Cardiac septum (tissue), 1 donor: ENCODE results near the gene MRFAP1L1. TPM values are rescaled to one million over a fixed set of nuclear protein-coding genes. Genes with fewer than 3 reads are reported as not detected.
A peak's percentile ranks its signal among the peaks of the same experiment; 100 is the strongest.

Experiments used
- DNase-seq: peaks from one replicate; pipeline ENCODE4 v3.0.0-alpha.2; 2020; ENCODE audit warnings: low spot score
- intact Hi-C: fragments of 100-400 bp; cut with DNase I; formaldehyde crosslinking; loops from one replicate; pipeline ENCODE4 v1.14.0; 2022
- total RNA-seq: library from RNA; stranded (reverse); fragmentation: NEBNext Ultra II Directional; extraction: Animal tissue kit (Norgen Biotek cat#: 25700); gene quantifications from one replicate; pipeline ENCODE4 v1.2.1, GENCODE V29; 2021
- donor health status: DM: no; HTN: no; CAD: no.

Gene MRFAP1L1
- total RNA-seq, 1 donor from 2014 or later: 48.6 TPM

DNA sequence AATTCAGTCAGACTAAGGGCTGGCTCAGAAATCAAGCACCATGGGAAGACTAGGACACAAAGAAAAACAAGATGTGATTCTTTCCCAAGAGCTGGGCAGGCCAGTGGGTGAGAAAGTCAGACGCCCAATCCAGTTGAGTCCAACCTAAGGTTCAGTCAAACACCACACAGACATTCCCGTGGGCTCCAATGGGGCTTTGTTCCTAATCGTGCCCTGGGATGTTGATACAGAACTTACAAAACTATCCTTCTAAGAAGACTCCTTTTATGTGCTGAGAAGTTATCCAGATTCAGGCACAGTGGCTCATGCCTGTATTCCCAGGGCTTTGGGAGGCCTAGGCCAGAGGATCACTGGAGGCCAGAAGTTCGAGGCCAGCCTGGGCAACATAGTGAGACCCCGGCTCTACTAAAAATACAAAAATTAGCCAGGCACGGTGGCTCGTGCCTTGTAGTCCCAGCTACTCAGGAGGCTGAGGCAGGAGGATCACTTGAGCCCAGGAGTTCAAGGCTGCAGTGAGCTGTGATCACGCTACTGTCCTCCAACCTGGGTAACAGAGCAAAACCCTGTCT is 10.0 kb upstream of the MRFAP1L1 start:
- intact Hi-C loops: loop anchor here (1.0 to 10.0 kb wide), 5 partner anchors 155 to 351 kb away; partner anchors contain the start of gene TADA2B
- no peak for DNase-seq

DNA sequence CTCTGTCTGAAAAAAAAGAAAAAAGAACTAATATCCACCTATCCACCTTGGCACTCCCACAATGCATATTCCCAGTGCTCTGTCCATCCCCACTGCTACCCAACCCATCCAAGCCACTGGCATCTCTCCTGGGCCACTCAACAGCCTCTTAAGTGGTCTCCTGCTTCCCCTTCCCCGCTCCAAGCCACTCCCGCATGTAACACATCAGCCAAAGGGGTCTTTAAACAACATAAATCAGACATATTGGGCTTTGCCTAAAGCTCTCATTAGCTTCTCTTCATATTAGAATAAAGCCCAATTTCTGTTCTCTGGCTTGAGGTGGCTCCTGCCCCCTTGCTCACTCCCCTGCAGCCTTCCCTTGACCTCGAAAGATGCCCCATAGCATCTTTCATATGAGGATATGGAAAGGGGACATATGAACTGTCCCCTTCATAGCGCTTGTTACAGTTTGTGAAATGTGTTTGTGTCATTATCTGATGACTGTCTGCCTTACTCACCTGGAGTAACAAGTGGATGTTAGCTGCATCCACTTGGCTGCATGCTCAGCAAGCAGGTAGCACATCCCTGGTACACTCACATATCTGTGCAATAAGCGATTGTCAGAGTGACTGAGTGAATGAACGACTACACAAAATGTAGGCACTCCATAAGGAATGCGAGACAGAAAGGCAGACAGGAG is 9.4 kb upstream of the MRFAP1L1 start:
- intact Hi-C loops: loop anchor here (5.0 to 10.0 kb wide), 2 partner anchors 268 to 326 kb away; partner anchors contain the start of gene TADA2B
- DNase-seq: no peak

DNA sequence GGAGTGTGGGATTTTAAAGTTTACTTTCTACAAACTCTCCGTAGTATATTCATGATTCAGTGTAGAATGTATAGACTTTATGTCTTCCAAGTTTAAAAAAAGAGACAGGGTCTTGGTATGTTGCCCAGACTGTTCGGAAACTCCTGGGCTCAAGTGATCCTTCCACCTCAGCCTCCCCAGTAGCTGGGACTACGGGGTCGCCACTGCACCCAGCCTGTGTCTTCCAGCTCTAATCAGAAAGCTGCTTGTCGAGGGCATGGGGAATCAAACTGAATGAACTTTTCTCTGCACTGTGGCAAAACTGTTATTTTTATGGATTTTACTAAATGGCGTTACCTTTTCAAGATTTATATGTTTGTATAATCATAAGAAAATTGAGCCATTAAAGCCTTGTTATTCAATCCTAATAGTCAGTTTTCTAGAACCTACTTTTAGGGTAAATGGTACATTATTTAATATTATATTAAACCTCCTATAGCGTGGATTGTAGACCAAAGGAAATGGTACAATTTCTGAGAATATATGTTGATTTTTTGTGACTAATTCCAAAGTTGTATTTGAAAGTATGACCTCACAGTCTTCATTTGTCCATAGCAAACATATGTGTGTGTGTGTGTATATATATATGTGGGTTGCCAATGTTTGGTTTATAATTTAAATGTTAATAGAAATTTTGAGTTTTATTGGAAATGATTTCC is 7.4 kb upstream of the MRFAP1L1 start:
- no peak for DNase-seq
- intact Hi-C loops: loop anchor here (1.0 to 10.0 kb wide), 4 partner anchors 65 to 328 kb away; partner anchors contain the start of genes KIAA0232, MRFAP1 and TADA2B

DNA sequence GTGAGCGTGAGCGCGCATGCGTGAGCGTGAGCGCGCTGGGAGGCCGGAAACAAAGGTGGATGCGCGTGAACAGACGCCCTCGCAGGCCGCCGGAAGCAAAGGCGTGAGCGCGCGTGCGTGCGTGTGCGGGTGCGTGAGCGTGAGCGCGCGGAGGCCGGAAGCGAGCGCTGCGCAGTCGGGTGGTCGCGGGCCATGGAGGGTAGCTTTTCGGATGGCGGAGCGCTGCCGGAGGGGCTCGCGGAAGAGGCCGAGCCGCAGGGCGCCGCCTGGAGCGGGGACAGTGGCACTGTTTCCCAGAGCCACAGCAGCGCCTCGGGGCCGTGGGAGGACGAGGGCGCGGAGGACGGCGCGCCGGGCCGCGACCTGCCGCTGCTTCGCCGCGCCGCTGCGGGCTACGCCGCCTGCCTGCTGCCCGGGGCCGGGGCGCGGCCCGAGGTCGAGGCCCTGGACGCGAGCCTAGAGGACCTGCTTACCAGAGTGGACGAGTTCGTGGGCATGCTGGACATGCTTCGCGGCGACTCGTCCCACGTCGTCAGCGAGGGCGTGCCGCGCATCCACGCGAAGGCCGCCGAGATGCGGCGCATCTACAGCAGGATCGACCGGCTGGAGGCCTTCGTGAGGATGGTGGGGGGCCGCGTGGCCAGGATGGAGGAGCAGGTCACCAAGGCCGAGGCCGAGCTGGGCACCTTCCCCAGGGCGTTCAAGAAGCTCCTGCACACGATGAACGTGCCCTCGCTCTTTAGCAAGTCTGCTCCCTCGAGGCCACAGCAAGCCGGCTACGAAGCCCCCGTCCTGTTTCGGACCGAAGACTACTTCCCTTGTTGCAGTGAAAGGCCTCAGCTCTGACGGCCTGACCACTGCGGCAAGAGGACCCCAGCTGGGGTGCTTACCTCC is 6.6 kb upstream of the MRFAP1L1 start, which contains the start of gene BLOC1S4:
Gene BLOC1S4 (plus strand): TSS at position 157 of the 894 bp plus-strand sequence. CDS start 36 bp downstream, at position 193.
- intact Hi-C loops: loop anchor here (1.0 to 10.0 kb wide), 4 partner anchors 66 to 329 kb away; partner anchors contain the start of genes KIAA0232, MRFAP1 and TADA2B
- peak; percentile 92 for DNase-seq

DNA sequence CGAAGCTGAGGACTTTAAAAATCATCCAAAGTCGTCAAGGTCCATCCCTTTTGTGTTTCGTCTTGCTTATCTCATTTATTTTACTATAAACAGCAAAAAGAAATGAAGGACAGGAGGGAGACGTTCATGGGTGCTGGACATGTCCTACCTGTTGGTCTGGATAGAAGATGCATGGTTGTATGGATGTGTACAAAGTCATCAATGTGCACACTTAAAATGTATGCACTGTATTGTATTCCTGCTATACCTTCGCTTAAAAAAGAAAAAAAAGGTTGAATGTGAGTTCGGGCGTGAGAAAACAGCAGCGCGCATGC is 6.0 kb upstream of the MRFAP1L1 start:
- no peak for DNase-seq
- intact Hi-C loops: loop anchor here (1.0 to 10.0 kb wide), 4 partner anchors 67 to 329 kb away; partner anchors contain the start of genes KIAA0232, MRFAP1 and TADA2B

DNA sequence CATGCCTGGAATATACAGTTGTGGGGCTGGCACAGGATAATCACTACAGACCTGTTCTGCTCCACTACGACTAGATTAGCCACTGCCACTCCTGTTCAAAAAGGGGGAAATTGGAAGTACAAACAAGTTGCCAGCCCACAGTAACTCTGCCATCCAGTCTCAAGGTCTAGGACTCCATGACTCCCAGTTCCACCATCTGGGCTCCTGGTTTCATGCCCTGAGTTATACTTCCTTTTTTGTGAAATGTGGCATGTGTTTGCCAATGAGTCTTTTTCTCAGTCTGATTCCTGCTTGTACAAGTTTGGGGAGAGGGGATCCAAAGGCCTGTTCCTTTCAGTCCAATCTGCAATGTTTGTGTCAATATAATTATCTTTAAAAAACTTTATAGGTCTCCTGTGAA is 5.3 kb upstream of the MRFAP1L1 start:
- intact Hi-C loops: loop anchor here (5.0 to 10.0 kb wide), 2 partner anchors 272 to 330 kb away; partner anchors contain the start of gene TADA2B
- no peak for DNase-seq

DNA sequence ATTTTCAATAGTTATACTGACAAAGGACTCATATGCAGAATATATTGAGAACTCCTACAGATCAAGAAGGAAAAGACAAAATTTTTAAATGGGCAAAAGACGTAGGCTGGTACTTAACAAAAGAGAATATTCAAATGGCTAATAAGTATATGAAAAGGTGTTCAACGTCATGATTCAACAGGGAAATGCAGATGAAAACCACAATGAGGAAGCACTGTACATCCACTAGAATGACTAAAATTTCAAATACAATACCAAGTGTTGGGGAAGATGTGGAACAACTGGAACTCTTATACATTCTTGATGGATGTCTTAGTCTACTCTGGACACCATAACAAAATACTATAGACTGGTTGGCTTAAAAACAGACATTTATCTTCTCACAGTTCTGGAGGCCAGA is 1.3 kb upstream of the MRFAP1L1 start:
- intact Hi-C loops: loop anchor here (10.0 kb wide), 1 partner anchor 334 kb away; the partner anchor contains the start of gene TADA2B
- no peak for DNase-seq

DNA sequence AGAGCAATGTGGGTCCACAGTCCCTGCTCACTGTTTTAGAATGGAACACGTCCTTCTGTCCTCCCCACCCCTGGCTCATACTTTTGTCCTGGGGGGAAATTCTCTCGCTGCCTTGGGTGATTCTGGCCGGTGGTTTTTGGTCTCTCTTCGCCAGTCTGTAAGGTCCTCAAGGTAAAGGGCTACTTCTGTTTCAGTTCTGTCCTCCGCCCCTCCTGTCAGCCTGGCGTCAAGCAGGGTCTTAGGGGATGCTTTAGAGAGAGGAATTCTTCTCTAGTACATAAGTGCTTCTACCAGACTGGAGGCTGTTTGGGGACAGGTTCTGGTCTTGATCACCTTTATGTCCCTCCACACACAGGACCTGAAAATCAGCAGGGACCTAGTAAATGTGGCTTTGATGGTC is 617 bp upstream of the MRFAP1L1 start:
- DNase-seq: no peak
- intact Hi-C loops: loop anchor here (10.0 kb wide), 1 partner anchor 335 kb away; the partner anchor contains the start of gene TADA2B

DNA sequence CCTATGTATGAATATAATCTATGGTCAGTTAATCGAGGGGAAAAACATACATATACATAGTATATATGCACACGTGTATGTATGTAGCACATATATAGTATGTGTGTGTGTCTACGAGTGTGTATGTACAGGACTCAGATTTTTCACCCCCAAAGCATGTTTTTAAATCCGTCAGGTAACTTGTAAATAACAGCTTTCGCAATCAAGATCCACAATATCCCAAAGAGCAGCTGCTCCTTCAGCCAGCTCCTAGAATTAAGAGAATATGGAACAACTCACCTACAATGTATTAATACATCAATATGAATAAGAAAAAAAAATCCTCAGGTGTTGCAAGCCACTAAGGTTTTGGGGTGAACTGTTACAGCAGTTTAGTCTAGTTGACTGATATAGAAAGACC is 3.5 kb downstream of the MRFAP1L1 start:
- intact Hi-C loops: no loop called here

DNA sequence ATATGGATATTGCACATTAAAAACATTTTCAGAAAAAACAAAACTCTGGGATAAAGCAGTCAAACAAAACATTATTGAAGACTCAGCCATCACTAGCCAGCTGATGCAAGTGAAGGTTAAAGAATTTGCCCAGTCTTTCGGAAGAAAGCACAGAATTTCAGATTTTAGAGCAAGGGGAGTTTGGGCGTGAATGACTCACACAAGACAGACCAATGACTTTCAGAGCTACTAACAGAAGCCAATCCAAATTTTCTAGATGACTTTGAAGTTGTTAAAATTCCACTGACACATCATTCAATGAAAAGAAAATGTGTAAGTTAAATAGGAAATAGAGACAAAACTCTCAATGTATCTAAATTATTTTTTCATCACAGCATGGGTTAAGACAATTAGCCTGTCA is 4.0 kb downstream of the MRFAP1L1 start:
- DNase-seq: no peak
- intact Hi-C loops: no loop called here

More for the DNA sequence above, 3.5 kb downstream of the MRFAP1L1 start:
- DNase-seq: no peak

DNA sequence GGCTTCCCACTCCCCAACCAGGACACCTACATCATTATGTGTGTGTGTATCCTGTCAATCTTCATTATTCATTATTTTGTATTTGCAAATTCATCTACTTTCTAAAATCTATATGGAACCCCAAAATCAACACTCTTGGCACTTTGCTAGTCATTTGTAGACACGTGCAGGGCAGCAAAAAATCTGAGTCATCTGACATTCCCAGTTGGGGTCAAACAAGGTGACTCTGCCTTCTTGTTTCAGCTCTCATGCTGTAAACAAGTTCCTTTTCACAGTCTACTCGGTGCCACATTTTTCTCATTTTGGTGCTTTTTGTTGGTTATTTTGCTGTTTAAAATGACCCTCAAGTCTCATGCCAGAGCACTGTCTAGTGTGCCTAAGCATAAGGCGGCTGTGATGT is 5.9 kb downstream of the MRFAP1L1 start:
- intact Hi-C loops: no loop called here
- DNase-seq: no peak

DNA sequence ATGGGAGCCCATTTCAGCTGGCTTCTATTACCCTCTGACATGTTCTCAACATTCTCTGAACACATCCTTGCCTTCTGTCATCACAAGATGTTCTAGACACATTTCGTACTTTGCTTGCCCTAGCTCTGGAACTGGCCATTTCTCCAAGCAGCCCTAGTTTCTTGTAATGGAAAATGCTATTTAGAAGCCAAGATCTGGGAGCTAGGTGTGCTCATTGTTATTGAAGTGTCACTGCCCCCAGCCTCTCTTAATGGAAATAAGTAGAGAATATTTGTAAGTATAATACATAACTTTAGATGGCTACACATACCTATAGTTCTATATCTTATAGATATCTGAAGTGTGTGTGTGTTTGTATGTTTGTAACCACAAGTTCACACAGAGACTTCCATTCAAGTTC is 6.9 kb downstream of the MRFAP1L1 start:
- intact Hi-C loops: no loop called here
- no peak for DNase-seq

DNA sequence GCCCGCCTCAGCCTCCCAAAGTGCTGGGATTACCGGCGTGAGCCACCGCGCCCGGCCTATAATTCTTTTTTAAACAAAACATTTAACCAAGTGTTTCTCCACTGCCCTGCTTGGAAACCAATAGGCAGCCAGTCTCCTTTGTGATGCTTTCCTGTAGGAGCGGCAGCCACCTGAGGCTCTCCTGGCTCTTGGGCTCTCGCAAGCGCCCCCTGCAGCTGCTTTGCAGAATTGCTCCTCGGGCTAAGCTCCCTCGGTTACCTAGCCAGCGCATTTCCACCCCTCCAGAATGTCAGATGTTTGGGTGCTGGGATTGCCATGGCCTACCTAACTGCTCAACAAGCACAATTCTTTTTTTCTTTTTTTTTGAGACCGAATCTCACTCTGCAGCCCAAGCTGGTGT is 8.3 kb downstream of the MRFAP1L1 start:
- intact Hi-C loops: no loop called here
- no peak for DNase-seq

DNA sequence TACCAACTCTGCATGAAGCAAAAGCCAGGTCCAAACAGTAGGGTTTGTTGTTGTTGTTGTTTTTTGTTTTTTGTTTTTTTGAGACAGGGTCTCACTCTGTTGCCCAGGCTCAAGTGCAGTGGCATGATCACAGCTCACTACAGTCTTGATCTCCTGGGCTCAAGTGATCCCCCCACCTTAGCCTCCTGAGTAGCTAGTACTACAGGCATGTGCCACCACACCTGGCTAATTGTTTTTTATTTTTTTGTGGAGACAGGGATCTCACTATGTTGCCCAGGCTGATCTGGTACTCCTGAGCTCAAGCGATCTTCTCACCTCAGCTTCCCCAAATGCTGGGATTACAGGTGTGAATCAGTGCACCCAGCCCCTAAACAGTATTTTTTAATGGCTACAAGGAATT is 9.8 kb downstream of the MRFAP1L1 start:
- intact Hi-C loops: no loop called here
- DNase-seq: no peak

DNA sequence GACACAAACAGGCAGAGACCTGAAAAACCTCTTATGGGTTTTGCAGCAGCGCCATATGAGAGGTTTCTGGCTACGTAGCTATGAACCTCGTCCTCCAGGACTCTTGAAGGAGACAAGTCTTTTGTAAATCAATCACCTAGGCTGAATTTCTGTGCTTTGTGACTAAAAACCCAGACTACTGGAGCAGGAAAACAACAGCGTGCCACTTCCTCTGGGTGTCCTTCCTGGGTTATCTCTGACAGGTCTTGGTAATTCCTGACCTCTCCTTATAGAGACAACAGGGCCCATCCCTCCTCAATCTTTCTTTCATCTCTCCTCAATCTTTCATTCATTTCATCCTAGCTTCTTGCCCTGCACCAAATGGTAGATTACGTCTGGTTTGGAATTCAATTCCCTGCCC is 10.3 kb downstream of the MRFAP1L1 start:
- intact Hi-C loops: no loop called here
- no peak for DNase-seq

DNA sequence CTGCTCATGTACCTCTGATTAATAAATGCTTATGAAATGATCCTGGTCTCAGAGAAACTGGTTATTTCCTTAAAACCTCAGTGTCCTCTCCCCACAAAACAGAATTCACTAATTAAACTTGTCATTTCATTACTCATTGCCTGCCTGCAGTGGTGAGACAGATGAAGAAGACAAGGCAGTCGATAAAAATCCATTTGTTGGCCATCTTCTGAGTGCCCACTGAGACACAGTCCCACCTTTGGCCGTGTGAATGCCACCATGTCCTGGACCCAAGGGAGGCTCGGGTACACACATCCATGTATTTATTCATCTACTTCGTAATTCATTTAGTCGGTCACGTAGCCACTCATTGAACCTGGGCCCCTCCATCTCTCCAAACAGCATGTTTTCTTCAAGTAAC is 12.5 kb downstream of the MRFAP1L1 start:
- DNase-seq: no peak
- intact Hi-C loops: no loop called here

DNA sequence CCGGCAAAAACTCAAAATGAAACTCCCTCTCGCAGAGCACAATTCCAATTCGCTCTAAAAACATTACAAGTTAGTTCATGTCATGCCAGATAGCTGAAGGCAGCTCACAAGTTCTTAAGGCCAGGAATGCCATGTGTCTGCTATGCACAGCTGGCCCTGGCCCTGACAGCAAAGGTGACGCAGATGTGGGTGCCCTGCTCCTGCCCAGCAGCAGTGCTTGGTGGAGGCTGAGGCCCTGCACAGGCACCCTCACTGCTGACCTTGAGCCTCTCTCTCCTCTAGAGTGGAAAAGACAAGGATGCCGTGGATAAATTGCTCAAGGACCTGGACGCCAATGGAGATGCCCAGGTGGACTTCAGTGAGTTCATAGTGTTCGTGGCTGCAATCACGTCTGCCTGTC is 13.1 kb downstream of the MRFAP1L1 start:
- intact Hi-C loops: no loop called here
- DNase-seq: no peak

DNA sequence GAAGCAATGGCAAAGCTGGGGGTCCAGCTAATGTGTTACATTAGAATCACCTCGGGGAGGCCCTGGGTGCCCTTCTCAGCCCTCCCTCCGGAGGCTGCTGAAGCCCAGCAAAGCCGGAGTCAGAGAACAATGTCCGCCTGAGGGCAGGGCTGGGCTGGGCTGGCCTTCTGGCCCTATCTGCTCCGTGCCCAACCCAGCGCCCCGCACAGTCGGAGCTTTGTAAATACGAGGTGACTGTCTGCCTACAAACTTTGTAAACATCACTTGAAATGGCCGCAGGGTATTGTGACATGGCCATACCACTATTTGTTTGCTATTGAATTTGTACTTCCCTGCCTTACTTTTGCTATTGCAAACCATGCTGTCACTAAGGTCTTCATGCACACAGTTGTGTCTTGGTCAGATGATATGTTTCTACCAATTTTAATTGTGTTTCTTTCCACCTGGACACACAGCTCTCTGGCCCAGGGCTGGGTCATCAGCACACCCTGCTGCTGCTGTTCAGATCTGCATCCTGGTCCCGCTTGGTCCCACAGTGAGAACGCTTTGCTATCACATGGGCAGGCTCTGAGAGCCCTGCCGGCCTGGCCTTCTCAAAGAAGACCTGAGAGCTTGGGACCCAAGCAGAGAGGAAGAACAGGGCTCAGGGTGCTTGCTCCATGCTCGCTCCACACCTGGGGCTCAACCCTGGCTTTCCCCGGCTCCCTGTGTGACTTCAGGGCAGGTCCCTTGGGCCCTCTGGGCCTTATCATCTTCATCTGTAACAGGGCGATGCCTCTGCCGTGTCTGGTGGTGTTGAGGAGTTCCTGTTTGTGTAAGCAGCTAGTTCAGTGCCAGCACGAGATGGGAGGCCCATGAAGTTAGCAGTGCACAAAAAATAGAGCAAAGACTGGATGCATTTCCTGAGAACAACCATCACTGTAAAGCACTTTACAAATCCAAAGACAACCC is 13.7 kb downstream of the MRFAP1L1 start:
- no peak for DNase-seq
- intact Hi-C loops: no loop called here
